Measurements from ENCODE around the gene KAT7.

DNA sequence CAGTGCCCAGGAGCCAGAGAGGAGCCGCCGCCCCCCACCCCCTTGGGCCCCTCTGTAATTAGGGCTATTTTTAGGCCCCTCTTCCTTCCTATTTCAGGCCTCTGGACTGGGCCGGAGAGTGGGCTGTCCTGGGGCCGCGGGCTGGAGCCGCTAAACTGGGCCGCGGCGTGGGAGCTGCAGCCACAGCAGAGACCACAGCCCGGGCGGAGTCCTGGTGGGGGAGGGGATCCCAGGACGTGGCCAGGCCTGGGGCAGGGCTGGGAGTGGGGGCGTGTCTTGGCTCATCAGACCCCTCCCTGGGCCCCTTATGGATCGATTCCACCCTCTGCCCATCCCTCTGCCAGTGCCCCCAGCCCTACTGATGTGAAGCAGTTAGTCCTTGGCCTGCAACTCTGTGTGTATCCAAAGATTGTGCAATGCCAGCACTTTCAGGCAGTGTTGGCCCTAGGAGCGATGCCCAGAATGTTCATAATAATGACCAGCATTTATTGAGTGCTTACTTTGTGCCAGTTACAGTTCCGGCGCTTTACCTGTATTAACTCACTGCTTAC, 74.4 kb downstream of the KAT7 start:
- TF ChIP-seq, protein P1, sequence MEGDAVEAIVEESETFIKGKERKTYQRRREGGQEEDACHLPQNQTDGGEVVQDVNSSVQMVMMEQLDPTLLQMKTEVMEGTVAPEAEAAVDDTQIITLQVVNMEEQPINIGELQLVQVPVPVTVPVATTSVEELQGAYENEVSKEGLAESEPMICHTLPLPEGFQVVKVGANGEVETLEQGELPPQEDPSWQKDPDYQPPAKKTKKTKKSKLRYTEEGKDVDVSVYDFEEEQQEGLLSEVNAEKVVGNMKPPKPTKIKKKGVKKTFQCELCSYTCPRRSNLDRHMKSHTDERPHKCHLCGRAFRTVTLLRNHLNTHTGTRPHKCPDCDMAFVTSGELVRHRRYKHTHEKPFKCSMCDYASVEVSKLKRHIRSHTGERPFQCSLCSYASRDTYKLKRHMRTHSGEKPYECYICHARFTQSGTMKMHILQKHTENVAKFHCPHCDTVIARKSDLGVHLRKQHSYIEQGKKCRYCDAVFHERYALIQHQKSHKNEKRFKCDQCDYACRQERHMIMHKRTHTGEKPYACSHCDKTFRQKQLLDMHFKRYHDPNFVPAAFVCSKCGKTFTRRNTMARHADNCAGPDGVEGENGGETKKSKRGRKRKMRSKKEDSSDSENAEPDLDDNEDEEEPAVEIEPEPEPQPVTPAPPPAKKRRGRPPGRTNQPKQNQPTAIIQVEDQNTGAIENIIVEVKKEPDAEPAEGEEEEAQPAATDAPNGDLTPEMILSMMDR (IDR thresholded peaks at IDR 0.05; ENCODE audit: borderline replicate concordance, extremely low read depth, low read length, poor library complexity, severe bottlenecking) = no peak
- no peak for TF ChIP-seq EZH2 (IDR thresholded peaks at IDR 0.05; ENCODE audit: borderline replicate concordance, low read depth, low read length, severe bottlenecking)

All from DND-41 (cell line).